CD4-positive, alpha-beta T cell (primary cell): ENCODE measurements around the gene SPAG9. TPM values are rescaled to one million over a fixed set of nuclear protein-coding genes. Genes with fewer than 3 reads are reported as not detected.

ENCODE experiments used
- ATAC-seq: fragments of 200-7000 bp; cut with Tn5 transposase; one replicate; pipeline ENCODE4 v1.10.0; 2022; ENCODE audit warnings: mild to moderate bottlenecking; ENCODE audit not compliant: poor library complexity
- CTCF ChIA-PET: fragments of 350-600 bp; sonication (Branson Sonifier 250); formaldehyde crosslinking; loops from one replicate; lab custom pipeline; 2021; ENCODE audit warnings: antibody characterized with exemption, inconsistent platforms; lab: Charles Lee
- POLR2A ChIA-PET: fragments of 350-600 bp; sonication (Branson Sonifier 250); formaldehyde crosslinking; loops from one replicate; lab custom pipeline; 2021; ENCODE audit warnings: antibody characterized with exemption, inconsistent platforms; lab: Charles Lee
- DNase-seq, 14 experiments: peaks; one replicate each; pipeline ENCODE4 v3.0.0-alpha.2; 2013 to 2020; ENCODE audit warnings: mixed read lengths in 2 of 14
- H3K27ac ChIP-seq, 2 donors: one replicate each; pipeline versions ENCODE4 v1.5.1 to v1.7.0; 2013; ENCODE audit warnings: low read length in 2 of 2, low read depth in 1 of 2, mild to moderate bottlenecking in 1 of 2
- H3K27me3 ChIP-seq, 2 experiments: 1 replicate in 1 of 2; 2 replicates in 1 of 2; pipeline versions ENCODE4 v1.6.1 to v1.7.0; 2013; ENCODE audit warnings: low read length in 2 of 2, control low read depth in 1 of 2, mild to moderate bottlenecking in 1 of 2, moderate library complexity in 1 of 2; ENCODE audit not compliant: insufficient read depth in 2 of 2, control insufficient read depth in 1 of 2
- H3K36me3 ChIP-seq: one replicate; pipeline ENCODE4 v1.6.1; 2013; ENCODE audit warnings: low read length, control low read depth; ENCODE audit not compliant: insufficient read depth
- H3K4me1 ChIP-seq: one replicate; pipeline ENCODE4 v1.6.1; 2013; ENCODE audit warnings: low read length, control low read depth; ENCODE audit not compliant: insufficient read depth
- H3K4me3 ChIP-seq: one replicate; pipeline ENCODE4 v1.5.1; 2013; ENCODE audit warnings: mild to moderate bottlenecking, low read length, moderate library complexity
- H3K9me3 ChIP-seq, 2 experiments: 1 replicate in 1 of 2; 2 replicates in 1 of 2; pipeline versions ENCODE4 v1.6.1 to v1.7.0; 2013; ENCODE audit warnings: low read length in 2 of 2, mild to moderate bottlenecking in 2 of 2, control low read depth in 1 of 2, moderate library complexity in 1 of 2; ENCODE audit not compliant: control insufficient read depth in 1 of 2, insufficient read depth in 1 of 2
- H3K27ac Mint-ChIP-seq: one replicate; pipeline ENCODE4 v1.8.0; 2020; ENCODE audit warnings: mixed read lengths
- H3K27me3 Mint-ChIP-seq: one replicate; pipeline ENCODE4 v1.8.0; 2021; ENCODE audit warnings: mixed read lengths
- H3K36me3 Mint-ChIP-seq: one replicate; pipeline ENCODE4 v1.8.0; 2021; ENCODE audit warnings: low read depth, mixed read lengths
- H3K4me1 Mint-ChIP-seq: one replicate; pipeline ENCODE4 v1.8.0; 2021; ENCODE audit warnings: low read depth, mixed read lengths
- H3K4me3 Mint-ChIP-seq: one replicate; pipeline ENCODE4 v1.8.0; 2020; ENCODE audit warnings: mild to moderate bottlenecking, mixed read lengths
- H3K9me3 Mint-ChIP-seq: one replicate; pipeline ENCODE4 v1.8.0; 2020; ENCODE audit warnings: mixed read lengths
- CTCF ChIP-seq: fragments of 200-600 bp; IDR thresholded peaks from one replicate; pipeline ENCODE4 v1.8.0; 2022; ENCODE audit warnings: antibody characterized with exemption, mild to moderate bottlenecking
- intact Hi-C, 2 experiments: fragments of 100-400 bp; cut with DNase I in 1 of 2; cut with micrococcal nuclease in 1 of 2; formaldehyde crosslinking; loops; one replicate each; pipeline versions ENCODE4 v1.15.1 to v1.9.0; 2023 to 2025; cut with DNase I, micrococcal nuclease
- total RNA-seq, 174 experiments: library from RNA in 2 of 174; stranded (reverse) in 2 of 174; gene quantifications; one replicate each; pipeline ENCODE4 v1.2.3 and lab custom pipeline; 2021 to 2026

SPAG9 gene
- total RNA-seq, 2 experiments from 2014 or later, result 60.2 to 64.6 TPM

- no peak overlapping the region for H3K4me3 Mint-ChIP-seq
- peaks cover 50% of the 10 kb centered on the region for H3K36me3 Mint-ChIP-seq
- H3K36me3 ChIP-seq, result peaks cover 40% of the 10 kb centered on the region
- intact Hi-C loops, result loop anchor here in 1 of 2 experiments (10.0 kb wide), 1 partner anchor 258 kb away; the partner anchor contains the start of genes MBTD1 and UTP18
- no peak for TF ChIP-seq CTCF
- H3K27ac Mint-ChIP-seq, result no peak overlapping the region
- H3K27ac ChIP-seq, result no peak overlapping the region
- no peaks in the 10 kb centered on the region for H3K27me3 Mint-ChIP-seq
- no peaks in the 10 kb centered on the region for H3K4me1 ChIP-seq
- no peak for DNase-seq
- H3K9me3 Mint-ChIP-seq, result no peaks in the 10 kb centered on the region
- CTCF ChIA-PET, result interaction anchor here (0.9 kb wide), 1 partner anchor 147 kb away, joined by 3 read pairs; the partner anchor contains the start of gene NME1
- no peaks in the 10 kb centered on the region for H3K27me3 ChIP-seq
- no peak overlapping the region for H3K4me3 ChIP-seq
- H3K4me1 Mint-ChIP-seq, result no peaks in the 10 kb centered on the region
- ATAC-seq, result no peak
- POLR2A ChIA-PET, result no interaction called here
- no peaks in the 10 kb centered on the region for H3K9me3 ChIP-seq
These were observed 114.1 kb downstream of the SPAG9 start for GRCh38 chr17:51006601-51007000.

GRCh38 chr17:51005768-51006167, 114.9 kb downstream of the SPAG9 start:
- Mint-ChIP-seq H3K4me1 (peaks cover 6% of the 10 kb centered on the region), H3K4me3 (no peak overlapping the region), H3K36me3 (peaks cover 52% of the 10 kb centered on the region), H3K27me3 (no peaks in the 10 kb centered on the region), H3K27ac (no peak overlapping the region), H3K9me3 (no peaks in the 10 kb centered on the region)
- ChIA-PET CTCF (interaction anchor here (0.8 kb wide), 1 partner anchor 147 kb away, joined by 3 read pairs; the partner anchor contains the start of gene NME1), POLR2A (no interaction called here)
- Histone ChIP-seq H3K4me3 (no peak overlapping the region), H3K4me1 (no peaks in the 10 kb centered on the region), H3K9me3 (no peaks in the 10 kb centered on the region), H3K27me3 (no peaks in the 10 kb centered on the region), H3K36me3 (peaks cover 43% of the 10 kb centered on the region), H3K27ac (no peak overlapping the region)
- ATAC-seq, result no peak
- TF ChIP-seq CTCF, result no peak
- DNase-seq, result no peak
- intact Hi-C loops, result loop anchor here in 1 of 2 experiments (10.0 kb wide), 1 partner anchor 259 kb away; the partner anchor contains the start of genes MBTD1 and UTP18

GRCh38 chr17:51004249-51004648, 116.4 kb downstream of the SPAG9 start:
- Histone ChIP-seq H3K4me1 (no peaks in the 10 kb centered on the region), H3K36me3 (peaks cover 43% of the 10 kb centered on the region), H3K4me3 (no peak overlapping the region), H3K9me3 (no peaks in the 10 kb centered on the region), H3K27me3 (no peaks in the 10 kb centered on the region), H3K27ac (no peak overlapping the region)
- no peak overlapping the region for H3K4me3 Mint-ChIP-seq
- intact Hi-C loops, result loop anchor here (5.0 to 10.0 kb wide), 3 partner anchors 163 to 261 kb away; partner anchors contain the start of genes MBTD1 (in 1 of the 2), NME2 (in 1 of the 2) and UTP18 (in 1 of the 2)
- no peak for ATAC-seq
- TF ChIP-seq CTCF, result no peak
- no peaks in the 10 kb centered on the region for H3K27me3 Mint-ChIP-seq
- H3K4me1 Mint-ChIP-seq, result peaks cover 7% of the 10 kb centered on the region
- POLR2A ChIA-PET, result interaction anchor here (1.2 to 1.4 kb wide), 2 partner anchors 116 to 149 kb away, joined by 3 to 5 read pairs; partner anchors contain the start of gene NME1
- H3K36me3 Mint-ChIP-seq, result peaks cover 49% of the 10 kb centered on the region
- DNase-seq, result no peak
- CTCF ChIA-PET, result interaction anchor here (7.7 kb wide), 1 partner anchor 148 kb away, joined by 67 read pairs; the partner anchor contains the start of gene NME1
- H3K9me3 Mint-ChIP-seq, result no peaks in the 10 kb centered on the region
- no peak overlapping the region for H3K27ac Mint-ChIP-seq
